Esophagus squamous epithelium (tissue), 5 donors: ENCODE data around the gene LIMS1. TPM values are rescaled to one million over a fixed set of nuclear protein-coding genes. Genes with fewer than 3 reads are reported as not detected.
"Not testable (repeated sequence)": the region's sequence is repeated elsewhere in the genome, so short reads cannot be mapped to it uniquely, and the experiment has no call there.

Experiments
- DNase-seq: peaks from one replicate; lab custom pipeline; 2025; lab: John Stamatoyannopoulos, UW
- H3K27ac ChIP-seq, 4 donors: fragments of 200-600 bp; sonication (generic); one replicate each; pipeline ENCODE4 v1.5.1; 2016 to 2019; ENCODE audit warnings: mild to moderate bottlenecking in 1 of 4
- H3K27me3 ChIP-seq, 4 donors: fragments of 200-600 bp; sonication (generic); 1 replicate in 3 of 4; 2 replicates in 1 of 4; pipeline versions ENCODE4 v1.5.1 to v1.6.0; 2017 to 2021; ENCODE audit warnings: antibody characterized with exemption in 1 of 4
- H3K36me3 ChIP-seq, 3 donors: fragments of 200-600 bp; sonication (generic); one replicate each; pipeline ENCODE4 v1.5.1; 2016 to 2019
- H3K4me1 ChIP-seq, 3 donors: fragments of 200-600 bp; sonication (generic); one replicate each; pipeline ENCODE4 v1.5.1; 2017 to 2019
- H3K4me3 ChIP-seq, 4 donors: fragments of 200-600 bp; sonication (generic); 1 replicate in 3 of 4; 2 replicates in 1 of 4; pipeline ENCODE4 v1.5.1; 2016 to 2019; ENCODE audit warnings: mild to moderate bottlenecking in 2 of 4, moderate library complexity in 1 of 4
- H3K9me3 ChIP-seq, 3 donors: fragments of 200-600 bp; sonication (generic); one replicate each; pipeline ENCODE4 v1.5.1; 2016 to 2019
- POLR2A ChIP-seq, 4 donors: fragments of 450-650 bp; IDR thresholded peaks; one replicate each; pipeline ENCODE4 v1.6.1; 2017; ENCODE audit warnings: antibody characterized with exemption in 4 of 4, mild to moderate bottlenecking in 4 of 4, moderate library complexity in 3 of 4
- whole genome bisulfite sequencing, 2 donors: methylation state at CpG; one replicate each; pipeline ENCODE4 v1.1.5; 2018; 5-methylcytosine and 5-hydroxymethylcytosine counted together
- intact Hi-C: fragments of 100-400 bp; cut with DNase I; formaldehyde crosslinking; loops from one replicate; pipeline ENCODE4 v1.15.0; 2022
- total RNA-seq, 4 donors: library from RNA; depleted of rRNA; stranded (reverse); fragments of >200 nt; gene quantifications; one replicate each; pipeline ENCODE4 v1.1.0, GENCODE V29; 2016
- TF ChIP-seq, protein P1 (sequence below), 6 experiments: fragments of 450-650 bp in 4 of 6; fragments of 200-600 bp in 2 of 6; sonication (generic) in 2 of 6; IDR thresholded peaks; one replicate each; pipeline ENCODE4 v1.5.1; 2016 to 2019; ENCODE audit warnings: antibody characterized with exemption in 6 of 6, mild to moderate bottlenecking in 4 of 6, moderate library complexity in 4 of 6
- donor health status: DM: yes; HTN: yes; CAD: no.

Gene LIMS1
- total RNA-seq, 4 donors from 2014 or later: 37.8 to 66.2 (median 54.0) TPM

DNA sequence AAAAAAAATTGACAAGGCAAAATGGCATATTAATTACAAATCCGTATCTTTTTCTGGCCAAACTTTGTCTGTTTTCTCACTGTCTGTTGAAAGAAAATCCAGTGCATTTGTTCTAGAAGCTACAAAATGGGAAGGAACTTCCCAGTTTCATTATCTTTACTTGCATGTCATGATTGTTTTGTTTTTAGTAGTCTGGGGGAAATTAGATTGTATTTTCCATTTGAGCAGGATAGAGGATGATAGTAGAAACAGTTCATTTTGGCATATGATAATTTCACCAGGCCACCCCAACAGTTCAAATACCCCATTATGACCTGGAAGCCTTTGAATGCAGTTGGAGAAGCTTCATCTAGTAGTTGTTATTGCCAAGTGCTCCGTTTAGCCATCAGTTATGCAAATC lies 107.5 kb downstream of the LIMS1 start:
- DNase-seq: no peak
- Histone ChIP-seq H3K9me3 (no peaks in the 10 kb centered on the region), H3K4me1 (peaks cover 0 to 37% (median 16%) of the 10 kb centered on the region in 3 donors), H3K36me3 (peaks cover 0 to 6% (median 0%) of the 10 kb centered on the region in 3 donors), H3K27ac (no peak overlapping the region), H3K27me3 (no peaks in the 10 kb centered on the region), H3K4me3 (no peak overlapping the region)
- no peak for TF ChIP-seq POLR2A (IDR thresholded peaks at IDR 0.05)
- TF ChIP-seq, protein P1, sequence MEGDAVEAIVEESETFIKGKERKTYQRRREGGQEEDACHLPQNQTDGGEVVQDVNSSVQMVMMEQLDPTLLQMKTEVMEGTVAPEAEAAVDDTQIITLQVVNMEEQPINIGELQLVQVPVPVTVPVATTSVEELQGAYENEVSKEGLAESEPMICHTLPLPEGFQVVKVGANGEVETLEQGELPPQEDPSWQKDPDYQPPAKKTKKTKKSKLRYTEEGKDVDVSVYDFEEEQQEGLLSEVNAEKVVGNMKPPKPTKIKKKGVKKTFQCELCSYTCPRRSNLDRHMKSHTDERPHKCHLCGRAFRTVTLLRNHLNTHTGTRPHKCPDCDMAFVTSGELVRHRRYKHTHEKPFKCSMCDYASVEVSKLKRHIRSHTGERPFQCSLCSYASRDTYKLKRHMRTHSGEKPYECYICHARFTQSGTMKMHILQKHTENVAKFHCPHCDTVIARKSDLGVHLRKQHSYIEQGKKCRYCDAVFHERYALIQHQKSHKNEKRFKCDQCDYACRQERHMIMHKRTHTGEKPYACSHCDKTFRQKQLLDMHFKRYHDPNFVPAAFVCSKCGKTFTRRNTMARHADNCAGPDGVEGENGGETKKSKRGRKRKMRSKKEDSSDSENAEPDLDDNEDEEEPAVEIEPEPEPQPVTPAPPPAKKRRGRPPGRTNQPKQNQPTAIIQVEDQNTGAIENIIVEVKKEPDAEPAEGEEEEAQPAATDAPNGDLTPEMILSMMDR (IDR thresholded peaks at IDR 0.05): no peak
- 61 to 62% methylated on average over 2 of the region's 2 CpGs for WGBS, 2 donors
- intact Hi-C loops: no loop called here

DNA sequence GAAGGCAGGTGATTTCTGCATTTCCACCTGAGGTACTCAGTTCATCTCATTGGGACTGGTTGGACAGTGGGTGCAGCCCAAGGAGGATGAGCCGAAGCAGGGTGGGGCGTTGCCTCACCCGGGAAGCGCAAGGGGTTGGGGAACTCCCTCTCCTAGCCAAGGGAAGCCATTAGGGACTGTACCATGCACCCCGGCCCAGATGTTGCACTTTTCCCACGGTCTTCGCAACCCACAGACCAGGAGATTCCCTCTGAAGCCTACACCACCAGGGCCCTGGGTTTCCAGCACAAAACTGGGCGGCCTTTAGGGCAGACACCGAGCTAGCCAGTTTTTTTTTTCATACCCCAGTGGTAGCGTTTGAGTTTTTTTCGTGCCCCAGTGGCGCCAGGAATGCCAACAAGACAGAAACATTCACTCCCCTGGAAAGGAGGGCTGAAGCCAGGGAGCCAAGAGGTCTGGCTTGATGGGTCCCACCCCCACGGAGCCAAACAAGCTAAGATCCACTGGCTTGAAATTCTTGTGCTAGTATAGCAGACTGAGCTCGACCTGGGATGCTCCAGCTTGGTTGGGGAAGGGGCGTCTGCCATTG lies 109.1 kb downstream of the LIMS1 start:
- TF ChIP-seq, protein P1 (IDR thresholded peaks at IDR 0.05): no peak
- TF ChIP-seq POLR2A (IDR thresholded peaks at IDR 0.05): no peak
- peaks cover 0 to 24% (median 15%) of the 10 kb centered on the region in 3 donors for H3K4me1 ChIP-seq
- no peak overlapping the region for H3K4me3 ChIP-seq
- no peaks in the 10 kb centered on the region for H3K27me3 ChIP-seq
- DNase-seq: no peak
- no peak overlapping the region for H3K27ac ChIP-seq
- H3K36me3 ChIP-seq: peaks cover 0 to 6% (median 0%) of the 10 kb centered on the region in 3 donors
- H3K9me3 ChIP-seq: no peaks in the 10 kb centered on the region
- intact Hi-C loops: no loop called here
- WGBS, 2 donors: 89 to 91% methylated on average over 10 of the region's 15 CpGs

DNA sequence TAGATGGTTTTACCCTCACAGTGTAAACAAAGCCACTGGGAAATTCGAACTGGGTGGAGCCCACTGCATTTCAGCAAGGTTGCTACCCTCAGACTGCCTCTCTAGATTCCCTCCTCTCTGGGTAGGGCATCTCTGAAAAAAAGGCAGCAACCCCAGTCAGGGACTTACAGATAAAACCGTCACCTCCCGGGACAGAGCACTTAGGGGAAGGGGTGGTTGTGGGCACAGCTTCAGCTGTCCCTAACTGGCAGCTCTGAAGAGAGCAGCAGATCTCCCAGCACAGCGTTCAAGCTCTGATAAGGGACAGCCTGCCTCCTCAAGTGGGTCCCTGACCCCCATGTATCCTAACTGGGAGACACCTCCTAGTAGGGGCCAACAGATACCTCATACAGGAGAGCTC lies 109.6 kb downstream of the LIMS1 start:
- intact Hi-C loops, H3K4me3 ChIP-seq, H3K27me3 ChIP-seq, H3K27ac ChIP-seq, H3K36me3 ChIP-seq, DNase-seq, H3K9me3 ChIP-seq: not testable (repeated sequence)
- H3K4me1 ChIP-seq: peaks cover 0 to 24% (median 15%) of the 10 kb centered on the region in 3 donors
- WGBS, 2 donors: 90 to 100% methylated on average over 2 to 4 of the region's 4 CpGs

DNA sequence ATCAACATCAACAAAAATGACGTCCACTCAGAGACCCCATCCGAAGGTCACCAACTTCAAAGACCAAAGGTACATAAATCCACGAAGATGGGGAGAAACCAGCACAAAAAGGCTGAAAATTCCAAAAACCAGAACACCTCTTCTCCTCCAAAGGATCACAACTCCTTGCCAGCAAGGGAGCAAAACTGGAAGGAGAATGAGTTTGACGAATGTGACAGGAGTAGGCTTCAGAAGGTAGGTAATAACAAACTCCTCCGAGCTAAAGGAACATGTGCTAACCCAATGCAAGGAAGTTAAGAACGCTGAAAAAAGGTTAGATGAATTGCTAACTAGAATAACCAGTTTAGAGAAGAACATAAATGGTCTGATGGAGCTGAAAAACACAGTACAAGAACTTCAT lies 110.2 kb downstream of the LIMS1 start:
- H3K27ac ChIP-seq, intact Hi-C loops, H3K9me3 ChIP-seq, DNase-seq, H3K27me3 ChIP-seq, H3K4me3 ChIP-seq, H3K36me3 ChIP-seq: not testable (repeated sequence)
- H3K4me1 ChIP-seq: peaks cover 0 to 18% (median 13%) of the 10 kb centered on the region in 3 donors
- 88 to 92% methylated on average over 6 of the region's 6 CpGs for WGBS, 2 donors

DNA sequence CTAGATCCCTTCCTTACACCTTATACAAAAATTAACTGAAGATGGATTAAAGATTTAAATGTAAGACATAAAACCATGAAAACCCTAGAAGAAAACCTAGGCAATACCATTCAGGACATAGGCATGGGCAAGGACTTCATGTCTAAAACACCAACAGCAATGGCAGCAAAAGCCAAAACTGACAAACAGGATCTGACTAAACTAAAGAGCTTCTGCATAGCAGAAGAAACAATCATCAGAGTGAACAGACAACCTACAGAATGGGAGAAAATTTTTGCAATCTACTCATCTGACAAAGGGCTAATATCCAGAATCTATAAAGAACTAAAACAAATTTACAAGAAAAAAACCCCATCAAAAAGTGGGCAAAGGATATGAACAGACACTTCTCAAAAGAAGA lies 114.5 kb downstream of the LIMS1 start:
- H3K9me3 ChIP-seq, DNase-seq, H3K4me1 ChIP-seq, H3K4me3 ChIP-seq, H3K27me3 ChIP-seq, intact Hi-C loops, H3K36me3 ChIP-seq, H3K27ac ChIP-seq: not testable (repeated sequence)

DNA sequence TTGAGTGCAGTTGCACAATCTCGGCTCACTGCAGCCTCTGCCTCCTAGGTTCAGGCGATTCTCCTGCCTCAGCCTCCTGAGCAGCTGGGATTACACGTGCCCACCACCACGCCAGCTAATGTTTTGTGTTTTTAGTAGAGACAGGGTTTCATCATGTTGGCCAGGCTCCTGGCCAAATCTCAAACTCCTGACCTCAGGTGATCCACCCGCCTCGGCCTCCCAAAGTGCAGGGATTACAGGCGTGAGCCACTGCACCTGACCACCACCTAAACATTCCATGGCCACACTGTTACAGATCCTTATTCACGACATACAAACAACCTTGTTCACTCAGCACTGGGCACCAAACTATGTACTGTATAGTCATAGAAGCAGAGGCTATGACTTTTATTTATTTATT lies 116.2 kb downstream of the LIMS1 start:
- H3K27ac ChIP-seq, DNase-seq, intact Hi-C loops, H3K36me3 ChIP-seq, H3K4me1 ChIP-seq, H3K4me3 ChIP-seq, H3K9me3 ChIP-seq, H3K27me3 ChIP-seq: not testable (repeated sequence)
- 91% methylated on average over 8 of the region's 8 CpGs for WGBS, 2 donors

DNA sequence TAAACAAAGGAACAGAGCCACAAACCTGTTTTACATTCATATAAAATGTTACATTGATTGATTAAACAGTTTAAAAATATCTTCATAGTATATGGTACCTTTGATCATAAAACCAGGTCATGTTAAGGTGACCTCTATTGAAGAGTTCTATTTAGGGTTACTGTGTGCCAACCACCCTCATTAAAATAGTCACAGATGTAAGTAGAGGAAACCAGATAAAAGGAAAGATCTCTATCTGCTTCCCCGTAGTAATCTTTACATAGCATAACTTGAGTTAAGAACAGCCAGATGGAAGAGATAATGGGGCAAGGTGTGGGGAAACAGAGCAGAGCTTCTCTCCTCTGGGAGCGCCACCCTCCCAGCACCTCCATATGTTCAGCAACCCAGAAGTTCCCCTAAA lies 117.2 kb downstream of the LIMS1 start:
- DNase-seq, H3K4me3 ChIP-seq, H3K4me1 ChIP-seq, H3K27me3 ChIP-seq, H3K9me3 ChIP-seq, intact Hi-C loops, H3K36me3 ChIP-seq, H3K27ac ChIP-seq: not testable (repeated sequence)
- no CpG with 5 or more reads among the region's 2 CpGs for WGBS, 2 donors

DNA sequence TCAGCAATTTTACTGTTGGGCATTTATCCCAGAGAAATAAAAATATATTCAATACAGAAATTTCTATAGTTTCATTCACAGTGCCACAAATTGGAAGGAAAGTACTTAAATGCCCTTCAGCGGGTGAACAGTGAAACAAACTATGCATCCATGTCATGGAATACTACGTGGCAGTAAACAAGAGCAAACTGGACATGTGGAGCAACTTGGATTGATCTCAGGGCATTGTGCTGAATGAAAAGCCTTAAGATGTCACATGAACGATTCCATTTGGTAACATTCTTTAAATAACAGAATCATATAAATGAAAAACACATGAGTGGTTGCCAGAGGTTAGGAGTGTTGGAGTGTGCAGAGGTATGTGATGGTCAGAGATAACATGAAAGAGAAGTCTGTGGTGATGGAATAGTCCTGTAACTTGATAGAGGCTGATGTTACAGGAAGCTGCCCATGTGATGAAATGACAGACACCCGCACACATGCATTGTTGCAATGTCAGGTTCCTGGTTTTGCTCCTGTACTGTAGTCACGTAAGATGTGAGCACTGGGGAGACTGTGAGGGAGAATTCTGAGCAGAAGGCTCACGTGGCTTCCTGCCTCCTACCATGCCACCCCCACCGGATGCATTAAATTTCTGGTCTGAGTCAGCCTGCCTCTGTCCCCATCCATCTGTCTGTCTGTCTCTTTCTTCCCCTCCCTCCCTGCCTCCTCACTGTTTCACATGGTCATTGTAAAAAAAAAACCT lies 118.1 kb downstream of the LIMS1 start:
- H3K9me3 ChIP-seq, intact Hi-C loops, H3K4me1 ChIP-seq, H3K27me3 ChIP-seq, H3K4me3 ChIP-seq, H3K36me3 ChIP-seq, DNase-seq: not testable (repeated sequence)
- 47 to 65% methylated on average over 7 of the region's 7 CpGs for WGBS, 2 donors
- H3K27ac ChIP-seq: peak overlapping the region in 2 of 4 donors; percentile 33 to 44

DNA sequence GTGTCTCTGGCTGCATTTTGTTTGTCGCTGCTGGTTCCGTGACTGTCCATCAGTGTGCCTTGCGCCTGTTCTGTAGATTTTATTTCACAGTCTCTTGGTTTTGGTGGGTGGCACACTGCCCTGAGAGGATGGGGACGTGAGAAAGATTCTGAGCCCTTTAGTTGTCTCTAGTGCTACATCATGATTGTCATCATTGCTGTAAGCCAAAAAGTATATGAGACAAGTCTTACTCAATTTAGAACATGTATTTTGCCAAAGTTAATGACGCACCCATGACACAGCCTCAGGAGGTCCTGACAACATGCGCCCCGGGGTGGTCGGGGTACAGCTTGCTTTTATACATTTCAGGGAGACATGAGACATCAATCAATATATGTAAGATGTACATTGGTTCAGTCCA lies 119.2 kb downstream of the LIMS1 start:
- 60% methylated on average over 1 of the region's 8 CpGs; no CpG with 5 or more reads in 1 of the 2 donors for WGBS, 2 donors
- DNase-seq, intact Hi-C loops, H3K27ac ChIP-seq, H3K9me3 ChIP-seq, H3K4me3 ChIP-seq, H3K36me3 ChIP-seq, H3K4me1 ChIP-seq, H3K27me3 ChIP-seq: not testable (repeated sequence)

DNA sequence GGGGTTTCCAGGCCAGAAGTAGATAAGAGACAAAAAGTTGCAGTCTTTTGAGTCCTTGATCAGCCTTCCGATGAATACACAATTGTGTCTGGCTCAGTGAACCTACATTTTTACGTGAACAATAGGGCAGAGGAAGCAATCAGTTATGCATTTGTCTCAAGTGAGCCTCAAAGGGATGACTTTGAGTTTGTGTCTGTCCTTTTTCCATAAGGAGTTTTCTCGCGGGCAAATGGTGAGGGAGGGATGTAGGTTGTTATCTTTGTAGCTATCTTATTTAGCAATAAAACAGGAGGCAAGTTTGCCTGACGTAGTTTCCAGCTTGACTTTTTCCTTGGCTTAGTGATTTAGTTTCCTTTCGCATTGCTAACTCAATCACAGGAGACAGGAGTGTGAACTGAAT lies 119.6 kb downstream of the LIMS1 start:
- 80% methylated on average over 1 of the region's 6 CpGs; no CpG with 5 or more reads in 1 of the 2 donors for WGBS, 2 donors
- H3K4me3 ChIP-seq, H3K36me3 ChIP-seq, intact Hi-C loops, H3K4me1 ChIP-seq, H3K27me3 ChIP-seq, DNase-seq, H3K9me3 ChIP-seq: not testable (repeated sequence)
- H3K27ac ChIP-seq: peak overlapping the region in 2 of 4 donors; percentile 62 to 73

DNA sequence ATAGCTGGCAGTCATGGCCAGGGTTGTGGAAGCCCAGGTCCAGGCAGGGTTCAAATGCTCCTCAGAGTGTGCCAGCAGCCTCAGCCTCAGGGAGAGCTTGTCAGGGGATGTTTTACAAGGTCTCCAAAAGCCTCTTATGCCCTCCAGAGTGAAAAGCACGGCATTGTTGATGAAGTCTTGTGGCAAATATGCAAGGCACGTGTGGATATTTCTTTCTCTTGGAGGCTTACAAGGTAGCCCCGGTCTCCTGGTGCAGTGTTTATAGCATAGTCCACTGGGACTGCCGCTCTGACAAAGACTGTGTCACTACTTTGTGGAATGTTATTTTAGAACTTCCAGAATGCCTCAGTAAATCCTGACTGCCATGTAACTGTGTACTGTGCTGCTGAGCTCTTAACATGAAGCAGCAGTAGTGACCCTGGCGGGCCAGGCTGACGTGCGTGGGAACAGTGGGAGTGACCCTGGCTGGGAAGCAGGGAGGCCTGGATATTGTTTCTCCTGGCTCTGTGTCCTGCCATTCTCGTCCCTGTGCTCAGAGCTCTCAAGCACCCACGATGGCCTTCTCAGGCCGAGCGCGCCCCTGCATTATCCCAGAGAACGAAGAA lies 120.4 kb downstream of the LIMS1 start:
- H3K27me3 ChIP-seq, DNase-seq, H3K36me3 ChIP-seq, H3K9me3 ChIP-seq, intact Hi-C loops, H3K4me1 ChIP-seq: not testable (repeated sequence)
- peak overlapping the region in 3 of 4 donors; percentile 53 to 73 (median 62) for H3K27ac ChIP-seq
- H3K4me3 ChIP-seq: peak overlapping the region in 1 of 4 donors; percentile 44
- WGBS, 2 donors: no CpG with 5 or more reads among the region's 13 CpGs
